ENCODE data around the gene BLOC1S5. TPM values are rescaled to one million over a fixed set of nuclear protein-coding genes. Genes with fewer than 3 reads are reported as not detected.
A peak's percentile ranks its signal among the peaks of the same experiment; 100 is the strongest.

BLOC1S5 gene
- total and polyA plus RNA-seq, 12 donors, result 3.6 to 14.1 (median 9.0) TPM

- Histone ChIP-seq H3K27me3 (no peaks in the 10 kb centered on the region), H3K36me3 (peaks cover 0 to 37% (median 0%) of the 10 kb centered on the region in 9 donors), H3K9me3 (no peaks in the 10 kb centered on the region), H3K4me3 (no peak overlapping the region), H3K4me1 (peaks cover 0 to 23% (median 14%) of the 10 kb centered on the region in 9 donors), H3K27ac (no peak overlapping the region)
- DNase-seq (no peak), ATAC-seq (no peak)
- intact Hi-C loops (cut with DNase I), result no loop called here
- TF ChIP-seq CTCF (IDR thresholded peaks at IDR 0.05), result no peak
- WGBS, 2 donors, result 95 to 99% methylated on average over 2 of the region's 2 CpGs
Observed at GRCh38 chr6:8023638-8024037, 40.6 kb downstream of the BLOC1S5 start.

- Histone ChIP-seq H3K4me1 (peaks cover 0 to 8% (median 0%) of the 10 kb centered on the region in 9 donors), H3K27ac (no peak overlapping the region), H3K9me3 (no peaks in the 10 kb centered on the region), H3K27me3 (no peaks in the 10 kb centered on the region), H3K4me3 (no peak overlapping the region), H3K36me3 (peaks cover 0 to 27% (median under 1%) of the 10 kb centered on the region in 9 donors)
- intact Hi-C loops (cut with DNase I), result no loop called here
- DNase-seq (no peak), ATAC-seq (no peak)
- no peak for TF ChIP-seq CTCF (IDR thresholded peaks at IDR 0.05)
- WGBS, 2 donors, result 93 to 96% methylated on average over 4 of the region's 4 CpGs
Observed at GRCh38 chr6:8020083-8020482, 44.1 kb downstream of the BLOC1S5 start.

- no peak for DNase-seq
- peaks cover 0 to 8% (median 0%) of the 10 kb centered on the region in 9 donors for H3K4me1 ChIP-seq
- peaks cover 0 to 34% (median 5%) of the 10 kb centered on the region in 9 donors for H3K36me3 ChIP-seq
- peak overlapping the region in 1 of 10 donors; percentile 61 for H3K27ac ChIP-seq
- intact Hi-C loops (cut with DNase I), result no loop called here
- WGBS, 2 donors, result 67 to 85% methylated on average over 7 of the region's 7 CpGs
- TF ChIP-seq CTCF (IDR thresholded peaks at IDR 0.05), result no peak
- peak overlapping the region in 1 of 10 donors; percentile 18 for H3K4me3 ChIP-seq
- H3K27me3 ChIP-seq, result no peaks in the 10 kb centered on the region
- H3K9me3 ChIP-seq, result no peaks in the 10 kb centered on the region
- ATAC-seq, result no peak
Observed at GRCh38 chr6:8017705-8018104, 46.5 kb downstream of the BLOC1S5 start.

GRCh38 chr6:8017276-8017701, 46.9 kb downstream of the BLOC1S5 start:
- Histone ChIP-seq H3K27me3 (no peaks in the 10 kb centered on the region), H3K4me1 (peaks cover 0 to 8% (median 0%) of the 10 kb centered on the region in 9 donors), H3K4me3 (peak overlapping the region in 1 of 10 donors; percentile 18), H3K36me3 (peaks cover 0 to 34% (median 5%) of the 10 kb centered on the region in 9 donors), H3K27ac (peak overlapping the region in 1 of 10 donors; percentile 61), H3K9me3 (no peaks in the 10 kb centered on the region)
- DNase-seq, result no peak
- intact Hi-C loops (cut with DNase I), result no loop called here
- WGBS, 2 donors, result 79 to 84% methylated on average over 9 of the region's 9 CpGs
- peak in 1 of 8 donors; percentile 38 for ATAC-seq
- no peak for TF ChIP-seq CTCF (IDR thresholded peaks at IDR 0.05)
